Testis (tissue), 3 donors: Measurements from ENCODE around the gene ARHGDIB. TPM values are rescaled to one million over a fixed set of nuclear protein-coding genes. Genes with fewer than 3 reads are reported as not detected.

Source experiments
- DNase-seq: peaks from one replicate; pipeline ENCODE4 v3.0.0-alpha.2; 2019
- H3K27ac ChIP-seq, 2 donors: fragments of 200-600 bp; sonication (generic); one replicate each; pipeline ENCODE4 v1.5.1; 2019
- H3K27me3 ChIP-seq: fragments of 200-600 bp; sonication (generic); one replicate; pipeline ENCODE4 v1.5.1; 2019
- H3K36me3 ChIP-seq: fragments of 200-600 bp; sonication (generic); one replicate; pipeline ENCODE4 v1.5.1; 2017; ENCODE audit warnings: low read depth; ENCODE audit errors: missing control alignments
- H3K4me1 ChIP-seq: fragments of 200-600 bp; sonication (generic); one replicate; pipeline ENCODE4 v1.5.1; 2019
- H3K4me3 ChIP-seq, 2 donors: fragments of 200-600 bp; sonication (generic); one replicate each; pipeline ENCODE4 v1.5.1; 2017 to 2019
- H3K9me3 ChIP-seq: fragments of 200-600 bp; sonication (generic); one replicate; pipeline ENCODE4 v1.5.1; 2017
- CTCF ChIP-seq, 3 experiments: fragments of 450-650 bp in 2 of 3; fragments of 200-600 bp in 1 of 3; sonication (generic) in 1 of 3; IDR thresholded peaks; one replicate each; pipeline ENCODE4 v1.5.1; 2016 to 2019; ENCODE audit warnings: antibody characterized with exemption in 3 of 3, mild to moderate bottlenecking in 2 of 3, moderate library complexity in 1 of 3
- POLR2A ChIP-seq: fragments of 450-650 bp; IDR thresholded peaks from one replicate; pipeline ENCODE4 v1.6.1; 2017; ENCODE audit warnings: antibody characterized with exemption, mild to moderate bottlenecking, moderate library complexity
- WGBS, 2 donors: methylation state at CpG; one replicate each; pipeline ENCODE4 v1.1.5; 2018; 5-methylcytosine and 5-hydroxymethylcytosine counted together
- intact Hi-C: fragments of 100-400 bp; cut with DNase I; formaldehyde crosslinking; loops from one replicate; pipeline ENCODE4 v1.15.1; 2023; ENCODE audit warnings: low total_unique reads
- polyA plus RNA-seq: library from polyadenylated mRNA; stranded (reverse); fragments of 350-450 nt; fragmentation: Illumina TruSeq; extraction: RNeasy Lipid Tissue Mini Kit (QIAGEN cat#74804); gene quantifications from one replicate; pipeline ENCODE4 v1.2.3, GENCODE V29; 2014; ENCODE audit warnings: low read depth, low replicate concordance; ENCODE audit not compliant: insufficient read depth
- total RNA-seq, 2 donors: library from RNA; depleted of rRNA; stranded (reverse); fragments of >200 nt; gene quantifications; one replicate each; pipeline ENCODE4 v1.2.3, GENCODE V29; 2016

Gene ARHGDIB
- total and polyA plus RNA-seq, 3 donors from 2014 or later = 20.2 to 66.3 (median 28.4) TPM

GRCh38 chr12:14936224-14936861 lies 25.1 kb downstream of the ARHGDIB start:
- H3K4me3 ChIP-seq = no peak overlapping the region
- no peaks in the 10 kb centered on the region for H3K4me1 ChIP-seq
- H3K27ac ChIP-seq = no peak overlapping the region
- no peak for TF ChIP-seq CTCF (IDR thresholded peaks at IDR 0.05)
- TF ChIP-seq POLR2A = no peak
- H3K36me3 ChIP-seq = no peaks in the 10 kb centered on the region
- no peaks in the 10 kb centered on the region for H3K9me3 ChIP-seq
- WGBS, 2 donors = 81 to 89% methylated on average over 6 of the region's 6 CpGs
- intact Hi-C loops = no loop called here
- DNase-seq = no peak
- H3K27me3 ChIP-seq = no peaks in the 10 kb centered on the region

- Histone ChIP-seq H3K4me3 (no peak overlapping the region), H3K9me3 (no peaks in the 10 kb centered on the region), H3K27ac (peak overlapping the region in 1 of 2 donors; percentile 43), H3K27me3 (no peaks in the 10 kb centered on the region), H3K36me3 (no peaks in the 10 kb centered on the region), H3K4me1 (no peaks in the 10 kb centered on the region)
- WGBS, 2 donors = 55 to 60% methylated on average over 4 of the region's 4 CpGs
- DNase-seq = no peak
- intact Hi-C loops = no loop called here
- TF ChIP-seq POLR2A (no peak), CTCF (IDR thresholded peaks at IDR 0.05) (no peak)
These were observed 26.4 kb downstream of the ARHGDIB start for GRCh38 chr12:14935031-14935430.

GRCh38 chr12:14934511-14934910 lies 26.9 kb downstream of the ARHGDIB start:
- Histone ChIP-seq H3K36me3 (no peaks in the 10 kb centered on the region), H3K4me3 (no peak overlapping the region), H3K9me3 (no peaks in the 10 kb centered on the region), H3K4me1 (no peaks in the 10 kb centered on the region), H3K27ac (no peak overlapping the region), H3K27me3 (no peaks in the 10 kb centered on the region)
- DNase-seq = no peak
- WGBS, 2 donors = 95 to 98% methylated on average over 2 of the region's 2 CpGs
- no peak for TF ChIP-seq POLR2A
- TF ChIP-seq CTCF (IDR thresholded peaks at IDR 0.05) = no peak
- intact Hi-C loops = no loop called here

- no peaks in the 10 kb centered on the region for H3K27me3 ChIP-seq
- intact Hi-C loops = no loop called here
- no peaks in the 10 kb centered on the region for H3K9me3 ChIP-seq
- TF ChIP-seq CTCF (IDR thresholded peaks at IDR 0.05) = no peak
- no peak for TF ChIP-seq POLR2A
- WGBS, 2 donors = 90 to 93% methylated on average over 7 of the region's 7 CpGs
- H3K36me3 ChIP-seq = no peaks in the 10 kb centered on the region
- no peak overlapping the region for H3K27ac ChIP-seq
- peaks cover 5% of the 10 kb centered on the region for H3K4me1 ChIP-seq
- DNase-seq = no peak
- no peak overlapping the region for H3K4me3 ChIP-seq
These were observed 29.4 kb downstream of the ARHGDIB start for GRCh38 chr12:14931791-14932560.
